Kidney (tissue), 14 donors: ENCODE measurements around the gene ADI1. TPM values are rescaled to one million over a fixed set of nuclear protein-coding genes. Genes with fewer than 3 reads are reported as not detected.

ENCODE experiments used
- DNase-seq, 5 donors: peaks; one replicate each; pipeline ENCODE4 v3.0.0-alpha.2; 2013 to 2020
- FAIRE-seq: peaks from 2 replicates; lab custom pipeline; 2012; peaks lifted over from hg19 to GRCh38; lab: Jason Lieb, UNC
- H3K27ac ChIP-seq, 2 donors: one replicate each; pipeline ENCODE4 v1.7.0; 2013; ENCODE audit warnings: low read depth in 2 of 2, low read length in 2 of 2, inconsistent platforms in 1 of 2
- H3K27me3 ChIP-seq: one replicate; pipeline ENCODE4 v1.7.1; 2013; ENCODE audit warnings: low read length, inconsistent platforms; ENCODE audit not compliant: control insufficient read depth, insufficient read depth
- H3K36me3 ChIP-seq, 3 donors: one replicate each; pipeline versions ENCODE4 v1.7.0 to v1.7.1; 2013; ENCODE audit warnings: low read length in 3 of 3, control low read depth in 1 of 3, inconsistent platforms in 1 of 3; ENCODE audit not compliant: insufficient read depth in 3 of 3, control insufficient read depth in 2 of 3
- H3K4me1 ChIP-seq, 3 donors: one replicate each; pipeline versions ENCODE4 v1.7.0 to v1.7.1; 2013; ENCODE audit warnings: low read length in 3 of 3, inconsistent platforms in 1 of 3, low read depth in 1 of 3; ENCODE audit not compliant: control insufficient read depth in 2 of 3, insufficient read depth in 2 of 3
- H3K4me3 ChIP-seq, 3 donors: one replicate each; pipeline versions ENCODE4 v1.7.0 to v1.8.1; 2013; ENCODE audit warnings: low read length in 3 of 3, control low read depth in 1 of 3, inconsistent platforms in 1 of 3
- H3K9ac ChIP-seq, 3 donors: one replicate each; pipeline versions ENCODE4 v1.7.0 to v1.7.1; 2013; ENCODE audit warnings: low read length in 3 of 3, control low read depth in 1 of 3, inconsistent platforms in 1 of 3
- H3K9me3 ChIP-seq, 3 donors: one replicate each; pipeline versions ENCODE4 v1.7.0 to v1.7.1; 2013; ENCODE audit warnings: low read length in 3 of 3, control low read depth in 1 of 3, inconsistent platforms in 1 of 3; ENCODE audit not compliant: control insufficient read depth in 2 of 3, insufficient read depth in 1 of 3
- intact Hi-C: fragments of 100-400 bp; cut with DNase I; formaldehyde crosslinking; loops from one replicate; pipeline ENCODE4 v1.11.1; 2022
- polyA plus RNA-seq: library from polyadenylated mRNA; stranded (reverse); fragments of 350-450 nt; fragmentation: Illumina TruSeq; extraction: RNeasy Lipid Tissue Mini Kit (QIAGEN cat#74804); gene quantifications from one replicate; pipeline ENCODE4 v1.2.3, GENCODE V29; 2014; ENCODE audit warnings: low read depth, low replicate concordance; ENCODE audit not compliant: insufficient read depth
- total RNA-seq: library from RNA; stranded (reverse); fragmentation: NEBNext Ultra II Directional; extraction: Animal tissue kit (Norgen Biotek cat#: 25700); gene quantifications from one replicate; pipeline ENCODE4 v1.2.1, GENCODE V29; 2021
- TF ChIP-seq, protein P1 (sequence below): IDR thresholded peaks from 3 replicates; pipeline ENCODE4 v1.5.1; 2012; ENCODE audit warnings: mild to moderate bottlenecking, moderate library complexity, borderline replicate concordance; ENCODE audit not compliant: insufficient read depth; ENCODE audit errors: extremely low read depth
- donor health status: control.
- donor health status: control.
- donor health status: control.
- donor health status: control.
- donor health status: control.
- donor health status: DM: yes; HTN: yes; CAD: no.
- donor health status: Normal renal cell carcinoma (clear cell type).

Gene ADI1
- total and polyA plus RNA-seq, 2 donors from 2014 or later: 74.0 to 236 TPM

DNA sequence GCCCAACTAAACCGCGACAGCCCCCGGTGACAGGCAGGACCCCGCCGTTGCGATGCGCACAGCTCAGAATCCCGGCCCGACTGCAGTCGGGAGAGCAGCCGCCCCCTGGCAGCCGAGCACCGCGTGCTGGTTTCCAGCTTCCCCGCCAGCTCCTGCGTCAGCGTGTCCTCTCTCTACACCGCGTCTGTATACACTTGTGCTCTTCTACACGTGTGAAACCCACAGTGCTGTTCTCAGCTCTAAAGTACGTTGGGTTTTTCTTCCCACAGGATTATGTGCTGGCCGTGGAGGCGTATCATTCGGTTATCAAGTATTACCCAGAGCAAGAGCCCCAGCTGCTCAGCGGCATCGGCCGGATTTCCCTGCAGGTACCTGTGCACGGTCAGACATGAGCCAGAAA, 54.0 kb downstream of the ADI1 start:
- Histone ChIP-seq H3K27me3 (no peaks in the 10 kb centered on the region), H3K9me3 (no peaks in the 10 kb centered on the region), H3K27ac (no peak overlapping the region), H3K36me3 (peaks cover 0 to 53% (median 23%) of the 10 kb centered on the region in 3 donors), H3K4me1 (peaks cover 0 to 9% (median 0%) of the 10 kb centered on the region in 3 donors), H3K4me3 (no peak overlapping the region), H3K9ac (no peak overlapping the region)
- DNase-seq: no peak
- TF ChIP-seq, protein P1, sequence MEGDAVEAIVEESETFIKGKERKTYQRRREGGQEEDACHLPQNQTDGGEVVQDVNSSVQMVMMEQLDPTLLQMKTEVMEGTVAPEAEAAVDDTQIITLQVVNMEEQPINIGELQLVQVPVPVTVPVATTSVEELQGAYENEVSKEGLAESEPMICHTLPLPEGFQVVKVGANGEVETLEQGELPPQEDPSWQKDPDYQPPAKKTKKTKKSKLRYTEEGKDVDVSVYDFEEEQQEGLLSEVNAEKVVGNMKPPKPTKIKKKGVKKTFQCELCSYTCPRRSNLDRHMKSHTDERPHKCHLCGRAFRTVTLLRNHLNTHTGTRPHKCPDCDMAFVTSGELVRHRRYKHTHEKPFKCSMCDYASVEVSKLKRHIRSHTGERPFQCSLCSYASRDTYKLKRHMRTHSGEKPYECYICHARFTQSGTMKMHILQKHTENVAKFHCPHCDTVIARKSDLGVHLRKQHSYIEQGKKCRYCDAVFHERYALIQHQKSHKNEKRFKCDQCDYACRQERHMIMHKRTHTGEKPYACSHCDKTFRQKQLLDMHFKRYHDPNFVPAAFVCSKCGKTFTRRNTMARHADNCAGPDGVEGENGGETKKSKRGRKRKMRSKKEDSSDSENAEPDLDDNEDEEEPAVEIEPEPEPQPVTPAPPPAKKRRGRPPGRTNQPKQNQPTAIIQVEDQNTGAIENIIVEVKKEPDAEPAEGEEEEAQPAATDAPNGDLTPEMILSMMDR: no peak
- FAIRE-seq: no peak
- intact Hi-C loops: no loop called here

DNA sequence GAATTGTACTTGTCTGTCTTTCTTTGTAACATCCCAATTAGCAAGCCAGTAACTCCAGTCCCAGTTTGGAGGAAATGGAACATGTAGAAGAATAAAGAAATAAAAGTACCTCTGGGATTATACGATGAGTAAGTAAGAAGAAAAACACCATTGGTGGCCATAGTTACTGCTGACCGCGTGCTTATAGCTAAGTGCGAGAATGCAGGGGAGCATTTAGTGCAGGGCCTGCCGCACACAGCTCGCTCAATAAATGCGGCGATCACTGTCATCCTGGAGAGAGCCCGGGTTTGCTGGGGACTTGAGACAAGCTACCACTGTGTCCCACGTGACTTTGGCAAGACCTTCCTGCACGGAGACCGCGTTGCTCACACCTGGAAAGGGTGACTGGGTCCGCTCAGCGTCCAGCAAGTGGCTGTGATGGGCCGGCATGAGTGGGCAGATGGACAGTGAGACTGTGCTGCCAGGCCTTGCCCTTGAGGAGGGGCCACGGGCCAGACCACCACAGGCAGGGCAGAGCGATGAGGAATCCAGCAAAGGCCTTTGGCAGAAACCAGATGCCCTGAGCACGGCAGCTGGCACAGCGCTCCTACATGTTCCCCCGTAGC, 54.8 kb downstream of the ADI1 start:
- Histone ChIP-seq H3K27me3 (no peaks in the 10 kb centered on the region), H3K4me1 (peaks cover 0 to 9% (median 0%) of the 10 kb centered on the region in 3 donors), H3K4me3 (no peak overlapping the region), H3K36me3 (peaks cover 0 to 48% (median 23%) of the 10 kb centered on the region in 3 donors), H3K9ac (no peak overlapping the region), H3K27ac (no peak overlapping the region), H3K9me3 (no peaks in the 10 kb centered on the region)
- TF ChIP-seq, protein P1: no peak
- FAIRE-seq (no peak), DNase-seq (no peak)
- intact Hi-C loops: no loop called here

DNA sequence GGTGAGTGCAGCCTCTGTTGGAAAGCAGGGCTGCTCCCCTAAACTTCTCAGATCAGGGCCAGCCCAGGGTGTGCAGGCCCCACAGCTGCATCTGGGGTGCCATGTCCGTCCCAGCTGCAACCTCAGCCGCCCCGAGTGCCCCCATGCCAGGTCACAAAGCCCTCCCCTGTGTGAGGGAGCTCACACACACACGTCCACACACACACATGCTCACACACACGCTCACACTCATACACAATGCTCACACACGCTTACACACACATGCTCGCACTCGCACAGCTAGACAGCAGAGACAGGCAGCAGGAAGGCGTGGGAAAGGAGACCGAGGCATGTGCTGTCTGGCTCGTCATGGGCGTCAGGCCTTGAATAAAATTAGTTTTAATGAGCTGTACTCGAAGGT, 55.4 kb downstream of the ADI1 start:
- Histone ChIP-seq H3K36me3 (peaks cover 0 to 47% (median 22%) of the 10 kb centered on the region in 3 donors), H3K27me3 (no peaks in the 10 kb centered on the region), H3K4me3 (no peak overlapping the region), H3K4me1 (peaks cover 0 to 9% (median 0%) of the 10 kb centered on the region in 3 donors), H3K27ac (no peak overlapping the region), H3K9ac (no peak overlapping the region), H3K9me3 (no peaks in the 10 kb centered on the region)
- intact Hi-C loops: no loop called here
- TF ChIP-seq, protein P1: no peak
- DNase-seq (no peak), FAIRE-seq (no peak)
